H1 (cell line): ENCODE data around the gene TRAK1.

Source experiments
- CTCF ChIP-seq, 3 experiments: IDR thresholded peaks; 1 replicate in 2 of 3; 2 replicates in 1 of 3; pipeline versions ENCODE4 v1.5.1 to v1.6.1; 2011; ENCODE audit warnings: low read length in 3 of 3, mild to moderate bottlenecking in 3 of 3, inconsistent platforms in 2 of 3, low read depth in 1 of 3, moderate library complexity in 1 of 3; ENCODE audit not compliant: insufficient read depth in 1 of 3; ENCODE audit errors: control extremely low read depth in 1 of 3
- RFX5 ChIP-seq: IDR thresholded peaks from 2 replicates; pipeline ENCODE4 v1.6.1; 2011; ENCODE audit warnings: low read depth, low read length, improper control_type of control experiment, borderline replicate concordance
- USF2 ChIP-seq: IDR thresholded peaks from 2 replicates; pipeline ENCODE4 v1.6.1; 2011; ENCODE audit warnings: low read length, improper control_type of control experiment

GRCh38 chr3:42061713-42062380 lies 29.3 kb upstream of the TRAK1 start:
- TF ChIP-seq RFX5 (no peak), CTCF (IDR thresholded peaks at IDR 0.05; ENCODE audit: control extremely low read depth in 1 of 3, insufficient read depth in 1 of 3, low read depth in 1 of 3, low read length in 3 of 3) (no peak), USF2 (no peak)
